Body of pancreas (tissue), 4 donors: ENCODE data around the gene NHERF1. TPM values are rescaled to one million over a fixed set of nuclear protein-coding genes. Genes with fewer than 3 reads are reported as not detected.

Experiments used
- ATAC-seq: fragments of 150-250 bp; one replicate; pipeline ENCODE4 v1.9.1; 2016
- DNase-seq, 4 donors: peaks; one replicate each; pipeline ENCODE4 v3.0.0-alpha.2; 2019
- H3K27ac ChIP-seq, 4 donors: fragments of 200-600 bp; sonication (generic); 1 replicate in 3 of 4; 2 replicates in 1 of 4; pipeline versions ENCODE4 v1.5.1 to v1.6.1; 2016 to 2019; ENCODE audit warnings: mild to moderate bottlenecking in 1 of 4, mixed read lengths in 1 of 4, moderate library complexity in 1 of 4
- H3K27me3 ChIP-seq, 2 donors: fragments of 200-600 bp; sonication (generic); one replicate each; pipeline ENCODE4 v1.6.0; 2016; ENCODE audit warnings: mild to moderate bottlenecking in 1 of 2
- H3K36me3 ChIP-seq, 2 donors: fragments of 200-600 bp; sonication (generic); replicated peaks in 1 of 2; 2 replicates each; pipeline ENCODE4 v1.5.1; 2016; ENCODE audit warnings: low read depth in 2 of 2; ENCODE audit not compliant: insufficient read depth in 1 of 2
- H3K4me1 ChIP-seq: fragments of 200-600 bp; sonication (generic); one replicate; pipeline ENCODE4 v1.6.0; 2016
- H3K4me3 ChIP-seq, 2 donors: fragments of 200-600 bp; sonication (generic); 1 replicate in 1 of 2; 2 replicates in 1 of 2; pipeline ENCODE4 v1.5.1; 2016 to 2019
- H3K9me3 ChIP-seq, 3 donors: fragments of 200-600 bp; sonication (generic); 1 replicate in 2 of 3; 2 replicates in 1 of 3; pipeline ENCODE4 v1.5.1; 2016
- POLR2A ChIP-seq, 3 donors: fragments of 450-650 bp; IDR thresholded peaks; one replicate each; pipeline ENCODE4 v1.6.1; 2016; ENCODE audit warnings: antibody characterized with exemption in 3 of 3, mild to moderate bottlenecking in 2 of 3
- WGBS, 2 donors: methylation state at CpG; one replicate each; pipeline ENCODE4 v1.1.5; 2017; 5-methylcytosine and 5-hydroxymethylcytosine counted together
- intact Hi-C: fragments of 100-400 bp; cut with DNase I; formaldehyde crosslinking; loops from one replicate; pipeline ENCODE4 v1.15.1; 2023
- total RNA-seq, 2 donors: library from RNA; depleted of rRNA; stranded (reverse); fragments of >200 nt; gene quantifications; one replicate each; pipeline ENCODE4 v1.1.0, GENCODE V29; 2016
- TF ChIP-seq, protein P1 (sequence below), 7 experiments: fragments of 450-650 bp in 4 of 7; fragments of 200-600 bp in 3 of 7; sonication (generic) in 3 of 7; IDR thresholded peaks; one replicate each; pipeline ENCODE4 v1.5.1; 2016 to 2019; ENCODE audit warnings: antibody characterized with exemption in 7 of 7

NHERF1 gene
- total RNA-seq, 2 donors from 2014 or later: 56.6 to 64.9 TPM

- H3K4me1 ChIP-seq: peaks cover 18% of the 10 kb centered on the region
- no peaks in the 10 kb centered on the region for H3K27me3 ChIP-seq
- TF ChIP-seq POLR2A (IDR thresholded peaks at IDR 0.05): no peak
- TF ChIP-seq, protein P1, sequence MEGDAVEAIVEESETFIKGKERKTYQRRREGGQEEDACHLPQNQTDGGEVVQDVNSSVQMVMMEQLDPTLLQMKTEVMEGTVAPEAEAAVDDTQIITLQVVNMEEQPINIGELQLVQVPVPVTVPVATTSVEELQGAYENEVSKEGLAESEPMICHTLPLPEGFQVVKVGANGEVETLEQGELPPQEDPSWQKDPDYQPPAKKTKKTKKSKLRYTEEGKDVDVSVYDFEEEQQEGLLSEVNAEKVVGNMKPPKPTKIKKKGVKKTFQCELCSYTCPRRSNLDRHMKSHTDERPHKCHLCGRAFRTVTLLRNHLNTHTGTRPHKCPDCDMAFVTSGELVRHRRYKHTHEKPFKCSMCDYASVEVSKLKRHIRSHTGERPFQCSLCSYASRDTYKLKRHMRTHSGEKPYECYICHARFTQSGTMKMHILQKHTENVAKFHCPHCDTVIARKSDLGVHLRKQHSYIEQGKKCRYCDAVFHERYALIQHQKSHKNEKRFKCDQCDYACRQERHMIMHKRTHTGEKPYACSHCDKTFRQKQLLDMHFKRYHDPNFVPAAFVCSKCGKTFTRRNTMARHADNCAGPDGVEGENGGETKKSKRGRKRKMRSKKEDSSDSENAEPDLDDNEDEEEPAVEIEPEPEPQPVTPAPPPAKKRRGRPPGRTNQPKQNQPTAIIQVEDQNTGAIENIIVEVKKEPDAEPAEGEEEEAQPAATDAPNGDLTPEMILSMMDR (IDR thresholded peaks at IDR 0.05): peak in 3 of 7 experiments; percentile 9 to 19 (median 15)
- intact Hi-C loops: loop anchor here (5.0 kb wide), 1 partner anchor 48 kb away; no protein-coding TSS in a partner anchor
- WGBS, 2 donors: 61 to 64% methylated on average over 7 of the region's 7 CpGs
- H3K4me3 ChIP-seq: no peak overlapping the region
- peak overlapping the region in 1 of 4 donors; percentile 32 for H3K27ac ChIP-seq
- no peak for ATAC-seq
- DNase-seq: no peak
- H3K36me3 ChIP-seq: no peaks in the 10 kb centered on the region
- no peaks in the 10 kb centered on the region for H3K9me3 ChIP-seq
Observed at GRCh38 chr17:74780443-74781238, 32.2 kb downstream of the NHERF1 start.

- Histone ChIP-seq H3K27me3 (no peaks in the 10 kb centered on the region), H3K9me3 (no peaks in the 10 kb centered on the region), H3K4me3 (no peak overlapping the region), H3K4me1 (peaks cover 9% of the 10 kb centered on the region), H3K27ac (no peak overlapping the region), H3K36me3 (no peaks in the 10 kb centered on the region)
- ATAC-seq (no peak), DNase-seq (no peak)
- 78 to 93% methylated on average over 4 to 5 of the region's 5 CpGs for WGBS, 2 donors
- intact Hi-C loops: loop anchor here (5.0 kb wide), 1 partner anchor 50 kb away; no protein-coding TSS in a partner anchor
- TF ChIP-seq, protein P1 (IDR thresholded peaks at IDR 0.05): no peak
- no peak for TF ChIP-seq POLR2A (IDR thresholded peaks at IDR 0.05)
Observed at GRCh38 chr17:74782571-74782970, 34.1 kb downstream of the NHERF1 start.

DNA sequence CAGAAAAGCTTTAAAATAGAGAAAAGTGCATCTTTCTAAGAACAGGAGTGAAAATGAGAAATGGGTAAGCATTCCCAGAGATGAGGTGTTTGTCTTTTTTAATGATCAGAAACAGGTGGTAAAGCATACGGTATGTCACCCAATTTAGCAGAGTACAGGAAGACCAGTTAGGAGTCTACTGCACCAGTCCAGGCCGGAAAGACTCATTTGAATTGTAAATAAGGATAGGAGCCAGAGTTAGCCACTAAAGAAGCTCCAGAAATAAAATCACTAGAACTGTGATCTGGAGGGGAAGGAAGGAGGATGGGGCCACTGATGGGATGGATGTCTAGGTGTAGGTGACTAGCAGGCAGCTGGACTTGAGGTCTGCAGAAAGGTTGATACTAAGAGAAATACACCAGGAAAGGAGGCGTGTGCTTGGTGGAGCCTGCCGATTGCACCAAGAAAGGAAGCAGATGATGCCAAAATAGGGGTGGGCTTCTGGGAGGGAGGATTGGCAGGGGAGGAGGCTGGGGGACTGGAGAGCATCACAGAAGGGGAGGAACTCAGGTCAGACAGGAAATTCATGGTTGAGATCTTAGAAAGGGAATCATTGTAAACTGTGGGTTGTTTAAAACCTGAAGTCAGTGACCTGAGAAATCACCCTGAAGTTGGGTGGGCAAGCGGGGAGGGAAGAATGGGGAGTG lies 35.8 kb downstream of the NHERF1 start:
- intact Hi-C loops: loop anchor here (5.0 kb wide), 1 partner anchor 52 kb away; no protein-coding TSS in a partner anchor
- 76 to 87% methylated on average over 5 of the region's 5 CpGs for WGBS, 2 donors
- no peak for ATAC-seq
- TF ChIP-seq, protein P1 (IDR thresholded peaks at IDR 0.05): no peak
- Histone ChIP-seq H3K36me3 (peaks cover 0 to 4% of the 10 kb centered on the region in 2 donors), H3K4me3 (no peak overlapping the region), H3K4me1 (no peaks in the 10 kb centered on the region), H3K27ac (no peak overlapping the region), H3K9me3 (no peaks in the 10 kb centered on the region), H3K27me3 (no peaks in the 10 kb centered on the region)
- no peak for DNase-seq

- no peak for DNase-seq
- ATAC-seq: no peak
- WGBS, 2 donors: 79 to 91% methylated on average over 21 of the region's 21 CpGs
Observed at GRCh38 chr17:74785096-74785980, 36.9 kb downstream of the NHERF1 start.

More at GRCh38 chr17:74785096-74785980, 36.9 kb downstream of the NHERF1 start:
- Histone ChIP-seq H3K27me3 (no peaks in the 10 kb centered on the region), H3K4me3 (no peak overlapping the region), H3K27ac (no peak overlapping the region), H3K4me1 (no peaks in the 10 kb centered on the region), H3K36me3 (peaks cover 0 to 4% of the 10 kb centered on the region in 2 donors), H3K9me3 (no peaks in the 10 kb centered on the region)
- TF ChIP-seq POLR2A (IDR thresholded peaks at IDR 0.05): no peak
- TF ChIP-seq, protein P1 (IDR thresholded peaks at IDR 0.05): no peak
- intact Hi-C loops: no loop called here
